ENCODE data around the gene CAMK4.

CAMK4 gene

GRCh38 chr5:111422747-111423720 lies 198.8 kb downstream of the CAMK4 start:
- Mint-ChIP-seq H3K36me3 (no peaks in the 10 kb centered on the region), H3K9me3 (peaks cover 3% of the 10 kb centered on the region), H3K4me3 (no peak overlapping the region), H3K4me1 (no peaks in the 10 kb centered on the region), H3K27me3 (peaks cover 7% of the 10 kb centered on the region), H3K27ac (no peak overlapping the region)
- no peak for ATAC-seq

GRCh38 chr5:111425205-111425604 lies 201.0 kb downstream of the CAMK4 start:
- Mint-ChIP-seq H3K4me3 (no peak overlapping the region), H3K27ac (no peak overlapping the region), H3K27me3 (peaks cover 7% of the 10 kb centered on the region), H3K36me3 (no peaks in the 10 kb centered on the region), H3K9me3 (peaks cover 3% of the 10 kb centered on the region), H3K4me1 (no peaks in the 10 kb centered on the region)
- no peak for ATAC-seq

GRCh38 chr5:111427762-111428161 lies 203.6 kb downstream of the CAMK4 start:
- H3K27ac Mint-ChIP-seq, result no peak overlapping the region
- H3K36me3 Mint-ChIP-seq, result no peaks in the 10 kb centered on the region
- peaks cover 7% of the 10 kb centered on the region for H3K27me3 Mint-ChIP-seq
- ATAC-seq, result no peak
- no peaks in the 10 kb centered on the region for H3K4me1 Mint-ChIP-seq
- H3K9me3 Mint-ChIP-seq, result peaks cover 3% of the 10 kb centered on the region
- no peak overlapping the region for H3K4me3 Mint-ChIP-seq

GRCh38 chr5:111432883-111433536 lies 208.8 kb downstream of the CAMK4 start:
- Mint-ChIP-seq H3K4me3 (no peak overlapping the region), H3K9me3 (peaks cover 3% of the 10 kb centered on the region), H3K4me1 (no peaks in the 10 kb centered on the region), H3K27me3 (no peaks in the 10 kb centered on the region), H3K27ac (no peak overlapping the region), H3K36me3 (no peaks in the 10 kb centered on the region)
- no peak for ATAC-seq

GRCh38 chr5:111434800-111435199 lies 210.6 kb downstream of the CAMK4 start:
- H3K27me3 Mint-ChIP-seq, result no peaks in the 10 kb centered on the region
- H3K9me3 Mint-ChIP-seq, result no peaks in the 10 kb centered on the region
- no peaks in the 10 kb centered on the region for H3K36me3 Mint-ChIP-seq
- H3K4me3 Mint-ChIP-seq, result no peak overlapping the region
- no peaks in the 10 kb centered on the region for H3K4me1 Mint-ChIP-seq
- H3K27ac Mint-ChIP-seq, result no peak overlapping the region
- no peak for ATAC-seq

GRCh38 chr5:111439473-111440075 lies 215.4 kb downstream of the CAMK4 start:
- Mint-ChIP-seq H3K36me3 (no peaks in the 10 kb centered on the region), H3K4me1 (no peaks in the 10 kb centered on the region), H3K4me3 (no peak overlapping the region), H3K27me3 (no peaks in the 10 kb centered on the region), H3K27ac (no peak overlapping the region), H3K9me3 (no peaks in the 10 kb centered on the region)
- ATAC-seq, result peak; percentile 27

GRCh38 chr5:111447099-111447498 lies 222.9 kb downstream of the CAMK4 start:
- Mint-ChIP-seq H3K4me1 (no peaks in the 10 kb centered on the region), H3K27ac (no peak overlapping the region), H3K36me3 (no peaks in the 10 kb centered on the region), H3K9me3 (no peaks in the 10 kb centered on the region), H3K4me3 (no peak overlapping the region), H3K27me3 (no peaks in the 10 kb centered on the region)
- no peak for ATAC-seq

- no peak for ATAC-seq
- H3K4me3 Mint-ChIP-seq, result no peak overlapping the region
- no peaks in the 10 kb centered on the region for H3K27me3 Mint-ChIP-seq
- H3K4me1 Mint-ChIP-seq, result no peaks in the 10 kb centered on the region
- H3K9me3 Mint-ChIP-seq, result no peaks in the 10 kb centered on the region
- H3K27ac Mint-ChIP-seq, result no peak overlapping the region
- no peaks in the 10 kb centered on the region for H3K36me3 Mint-ChIP-seq
These were observed 223.6 kb downstream of the CAMK4 start for GRCh38 chr5:111447822-111448221.

GRCh38 chr5:111453295-111453694 lies 229.1 kb downstream of the CAMK4 start:
- H3K36me3 Mint-ChIP-seq, result no peaks in the 10 kb centered on the region
- H3K27ac Mint-ChIP-seq, result no peak overlapping the region

GRCh38 chr5:111453747-111454146 lies 229.6 kb downstream of the CAMK4 start:
- Mint-ChIP-seq H3K36me3 (no peaks in the 10 kb centered on the region), H3K27me3 (no peaks in the 10 kb centered on the region), H3K9me3 (no peaks in the 10 kb centered on the region), H3K4me3 (no peak overlapping the region), H3K4me1 (no peaks in the 10 kb centered on the region), H3K27ac (no peak overlapping the region)
- no peak for ATAC-seq

More at GRCh38 chr5:111453295-111453694, 229.1 kb downstream of the CAMK4 start:
- H3K9me3 Mint-ChIP-seq, result no peaks in the 10 kb centered on the region
- no peaks in the 10 kb centered on the region for H3K27me3 Mint-ChIP-seq
- ATAC-seq, result no peak
- H3K4me1 Mint-ChIP-seq, result no peaks in the 10 kb centered on the region
- no peak overlapping the region for H3K4me3 Mint-ChIP-seq

- Mint-ChIP-seq H3K4me3 (no peak overlapping the region), H3K27ac (no peak overlapping the region), H3K4me1 (no peaks in the 10 kb centered on the region), H3K36me3 (no peaks in the 10 kb centered on the region), H3K27me3 (no peaks in the 10 kb centered on the region), H3K9me3 (no peaks in the 10 kb centered on the region)
- no peak for ATAC-seq
These were observed 230.0 kb downstream of the CAMK4 start for GRCh38 chr5:111454198-111454622.

- no peaks in the 10 kb centered on the region for H3K27me3 Mint-ChIP-seq
- no peaks in the 10 kb centered on the region for H3K9me3 Mint-ChIP-seq
- H3K4me1 Mint-ChIP-seq, result no peaks in the 10 kb centered on the region
- no peak overlapping the region for H3K4me3 Mint-ChIP-seq
- ATAC-seq, result no peak
- H3K27ac Mint-ChIP-seq, result no peak overlapping the region
- H3K36me3 Mint-ChIP-seq, result no peaks in the 10 kb centered on the region
These were observed 230.6 kb downstream of the CAMK4 start for GRCh38 chr5:111454776-111455175.

GRCh38 chr5:111461255-111461671 lies 237.1 kb downstream of the CAMK4 start:
- H3K4me3 Mint-ChIP-seq, result no peak overlapping the region
- no peaks in the 10 kb centered on the region for H3K36me3 Mint-ChIP-seq
- no peaks in the 10 kb centered on the region for H3K27me3 Mint-ChIP-seq
- ATAC-seq, result peak; percentile 31
- no peak overlapping the region for H3K27ac Mint-ChIP-seq
- peaks cover 6% of the 10 kb centered on the region for H3K4me1 Mint-ChIP-seq
- H3K9me3 Mint-ChIP-seq, result peaks cover 3% of the 10 kb centered on the region

GRCh38 chr5:111461934-111462333 lies 237.8 kb downstream of the CAMK4 start:
- Mint-ChIP-seq H3K36me3 (no peaks in the 10 kb centered on the region), H3K4me3 (no peak overlapping the region), H3K4me1 (peaks cover 6% of the 10 kb centered on the region), H3K27ac (no peak overlapping the region), H3K9me3 (peaks cover 3% of the 10 kb centered on the region), H3K27me3 (no peaks in the 10 kb centered on the region)
- no peak for ATAC-seq

- no peak overlapping the region for H3K4me3 Mint-ChIP-seq
- no peaks in the 10 kb centered on the region for H3K27me3 Mint-ChIP-seq
- H3K27ac Mint-ChIP-seq, result no peak overlapping the region
- H3K36me3 Mint-ChIP-seq, result no peaks in the 10 kb centered on the region
- ATAC-seq, result no peak
- H3K4me1 Mint-ChIP-seq, result peaks cover 6% of the 10 kb centered on the region
- H3K9me3 Mint-ChIP-seq, result peaks cover 3% of the 10 kb centered on the region
These were observed 239.1 kb downstream of the CAMK4 start for GRCh38 chr5:111463311-111463710.
